AG10803 (cell line): ENCODE results near the gene NCAM2.
"Not testable (repeated sequence)": the region's sequence is repeated elsewhere in the genome, so short reads cannot be mapped to it uniquely, and the experiment has no call there.

ENCODE experiments used
- DNase-seq: peaks from one replicate; pipeline ENCODE4 v3.0.0; 2010; ENCODE audit warnings: low read depth
- H3K4me3 ChIP-seq: 2 replicates; pipeline ENCODE4 v1.5.1; 2011; ENCODE audit warnings: mild to moderate bottlenecking, low read length, control low read depth
- CTCF ChIP-seq: conservative IDR thresholded peaks from 2 replicates; pipeline ENCODE4 v1.5.1; 2011; ENCODE audit warnings: mild to moderate bottlenecking, low read length, control low read depth, inconsistent platforms

NCAM2 gene

GRCh38 chr21:21148009-21148408, 149.8 kb downstream of the NCAM2 start:
- no peak for DNase-seq
- no peak overlapping the region for H3K4me3 ChIP-seq
- no peak for TF ChIP-seq CTCF

- TF ChIP-seq CTCF = no peak
- DNase-seq = no peak
Measured at GRCh38 chr21:21148514-21148913, 150.3 kb downstream of the NCAM2 start.

GRCh38 chr21:21149445-21149844, 151.2 kb downstream of the NCAM2 start:
- not testable (repeated sequence) for DNase-seq, H3K4me3 ChIP-seq

More at GRCh38 chr21:21148514-21148913, 150.3 kb downstream of the NCAM2 start:
- no peak overlapping the region for H3K4me3 ChIP-seq

GRCh38 chr21:21151231-21151630, 153.0 kb downstream of the NCAM2 start:
- DNase-seq = no peak
- no peak overlapping the region for H3K4me3 ChIP-seq
- TF ChIP-seq CTCF = no peak

- DNase-seq = no peak
- TF ChIP-seq CTCF = no peak
Measured at GRCh38 chr21:21156397-21156796, 158.2 kb downstream of the NCAM2 start.

GRCh38 chr21:21156957-21157356, 158.7 kb downstream of the NCAM2 start:
- peak; percentile 5 for DNase-seq
- no peak for TF ChIP-seq CTCF
- H3K4me3 ChIP-seq = no peak overlapping the region

More at GRCh38 chr21:21156397-21156796, 158.2 kb downstream of the NCAM2 start:
- no peak overlapping the region for H3K4me3 ChIP-seq

GRCh38 chr21:21158376-21158918, 160.2 kb downstream of the NCAM2 start:
- no peak for DNase-seq
- no peak for TF ChIP-seq CTCF
- H3K4me3 ChIP-seq = no peak overlapping the region
